Right atrium auricular region (tissue), 2 donors: ENCODE results near the gene SLC36A3. TPM values are rescaled to one million over a fixed set of nuclear protein-coding genes. Genes with fewer than 3 reads are reported as not detected.

Experiments
- DNase-seq: peaks from one replicate; pipeline ENCODE4 v3.0.0-alpha.2; 2019; ENCODE audit warnings: low spot score
- H3K27ac ChIP-seq, 2 donors: fragments of 200-600 bp; sonication (generic); 1 replicate in 1 of 2; 2 replicates in 1 of 2; pipeline ENCODE4 v1.5.1; 2016 to 2019
- H3K27me3 ChIP-seq, 2 donors: fragments of 200-600 bp; sonication (generic); one replicate each; pipeline versions ENCODE4 v1.5.1 to v1.6.0; 2017 to 2019
- H3K36me3 ChIP-seq: fragments of 200-600 bp; sonication (generic); one replicate; pipeline ENCODE4 v1.5.1; 2016
- H3K4me1 ChIP-seq, 2 donors: fragments of 200-600 bp; sonication (generic); one replicate each; pipeline versions ENCODE4 v1.5.1 to v1.6.0; 2017 to 2019
- H3K4me3 ChIP-seq, 2 donors: fragments of 200-600 bp; sonication (generic); 1 replicate in 1 of 2; 2 replicates in 1 of 2; pipeline ENCODE4 v1.5.1; 2017 to 2019; ENCODE audit warnings: mild to moderate bottlenecking in 1 of 2, moderate library complexity in 1 of 2
- H3K9me3 ChIP-seq, 2 donors: fragments of 200-600 bp; sonication (generic); one replicate each; pipeline ENCODE4 v1.5.1; 2019
- CTCF ChIP-seq, 2 donors: fragments of 200-600 bp; sonication (generic); IDR thresholded peaks; one replicate each; pipeline ENCODE4 v1.5.1; 2019; ENCODE audit warnings: antibody characterized with exemption in 2 of 2
- total RNA-seq, 2 donors: library from RNA; depleted of rRNA; stranded (reverse); fragments of >200 nt; gene quantifications; one replicate each; pipeline ENCODE4 v1.1.0, GENCODE V29; 2016

SLC36A3 gene
- total RNA-seq, 2 donors from 2014 or later, result not detected

DNA sequence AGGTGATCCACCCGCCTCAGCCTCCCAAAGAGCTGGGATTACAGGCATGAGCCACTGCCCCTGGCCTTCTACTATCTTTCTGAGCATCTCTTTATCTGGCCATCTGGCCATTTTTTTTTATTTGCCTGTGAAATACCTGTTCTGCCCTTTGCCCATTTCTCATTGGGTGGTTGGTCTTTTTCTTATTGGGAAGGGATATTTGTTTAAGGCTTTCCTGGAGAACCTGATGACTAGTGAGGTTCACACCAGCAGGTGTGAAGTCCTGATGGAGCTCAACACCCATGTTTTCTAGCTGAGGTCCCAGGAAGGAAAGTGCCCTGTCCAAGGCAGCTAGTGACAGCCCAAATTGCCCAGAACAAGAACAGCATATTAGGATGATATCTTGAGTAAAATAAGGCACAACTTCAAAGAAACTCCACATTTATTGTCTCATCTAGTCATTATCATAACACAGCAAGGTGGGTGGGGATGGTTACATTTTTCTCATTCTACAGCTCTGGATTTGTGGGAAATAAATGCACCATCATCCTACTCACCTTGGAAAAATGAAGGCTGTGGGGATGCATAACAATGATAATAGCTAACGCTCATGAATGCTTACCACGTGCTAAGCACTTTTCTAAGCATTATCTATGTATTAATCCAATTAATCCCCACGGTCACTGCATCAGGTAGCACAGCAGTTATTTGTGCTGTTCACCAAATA lies 20.3 kb downstream of the SLC36A3 start:
- no peak for DNase-seq
- Histone ChIP-seq H3K9me3 (no peaks in the 10 kb centered on the region), H3K36me3 (no peaks in the 10 kb centered on the region), H3K27ac (no peak overlapping the region), H3K4me1 (no peaks in the 10 kb centered on the region), H3K4me3 (no peak overlapping the region), H3K27me3 (no peaks in the 10 kb centered on the region)
- no peak for TF ChIP-seq CTCF (IDR thresholded peaks at IDR 0.05)

DNA sequence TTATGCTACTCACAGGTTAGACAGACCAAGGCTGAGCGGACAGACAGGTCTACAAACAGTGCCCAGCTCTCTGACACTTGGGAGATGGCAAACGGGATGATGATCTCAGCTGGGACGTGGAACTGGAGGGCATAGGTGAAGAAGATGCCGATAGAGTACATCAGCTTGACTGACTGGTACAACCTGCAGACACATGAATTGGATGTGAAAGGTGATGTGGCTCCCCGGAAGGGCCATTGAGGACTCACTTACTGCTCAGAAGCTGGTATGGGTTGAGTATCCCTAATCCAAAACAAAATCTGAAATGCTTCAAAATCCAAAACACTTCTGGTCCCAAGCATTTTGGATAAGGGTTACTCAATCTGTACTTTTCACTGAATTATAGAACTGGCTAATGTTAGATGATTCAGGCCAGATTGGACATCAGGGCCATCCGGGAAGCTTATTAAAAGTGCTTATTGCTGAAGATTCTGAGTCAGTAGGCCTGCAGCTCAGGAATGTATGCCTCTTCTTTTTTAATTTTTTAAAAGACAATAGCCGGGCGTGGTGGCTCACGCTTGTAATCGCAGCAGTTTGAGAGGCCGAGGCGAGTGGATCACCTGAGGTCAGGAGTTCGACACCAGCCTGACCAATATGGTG lies 22.4 kb downstream of the SLC36A3 start:
- Histone ChIP-seq H3K9me3 (no peaks in the 10 kb centered on the region), H3K27me3 (no peaks in the 10 kb centered on the region), H3K27ac (no peak overlapping the region), H3K4me1 (no peaks in the 10 kb centered on the region), H3K4me3 (no peak overlapping the region), H3K36me3 (no peaks in the 10 kb centered on the region)
- TF ChIP-seq CTCF (IDR thresholded peaks at IDR 0.05), result no peak
- no peak for DNase-seq

DNA sequence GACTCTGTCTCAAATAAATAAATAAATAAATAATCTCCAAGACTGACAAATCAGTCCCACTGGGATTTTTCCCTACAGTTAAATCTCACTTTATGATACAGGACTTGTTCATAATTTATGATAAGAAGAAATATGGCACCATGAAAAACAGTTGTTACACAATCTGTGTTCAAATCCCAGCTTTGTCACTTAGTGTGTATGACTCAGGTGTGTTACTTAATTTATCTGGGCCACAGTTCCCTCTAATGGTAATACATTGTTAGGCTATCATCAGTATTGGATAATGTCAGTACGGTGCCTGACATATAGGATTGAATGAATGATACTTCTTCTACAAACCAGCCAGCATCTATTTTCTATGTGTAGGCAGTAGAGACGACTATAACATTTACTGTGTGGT lies 23.1 kb downstream of the SLC36A3 start:
- TF ChIP-seq CTCF (IDR thresholded peaks at IDR 0.05), result no peak
- no peak overlapping the region for H3K4me3 ChIP-seq
- H3K27ac ChIP-seq, result no peak overlapping the region
- H3K4me1 ChIP-seq, result no peaks in the 10 kb centered on the region
- no peak for DNase-seq
- H3K9me3 ChIP-seq, result no peaks in the 10 kb centered on the region
- H3K36me3 ChIP-seq, result no peaks in the 10 kb centered on the region
- H3K27me3 ChIP-seq, result no peaks in the 10 kb centered on the region

DNA sequence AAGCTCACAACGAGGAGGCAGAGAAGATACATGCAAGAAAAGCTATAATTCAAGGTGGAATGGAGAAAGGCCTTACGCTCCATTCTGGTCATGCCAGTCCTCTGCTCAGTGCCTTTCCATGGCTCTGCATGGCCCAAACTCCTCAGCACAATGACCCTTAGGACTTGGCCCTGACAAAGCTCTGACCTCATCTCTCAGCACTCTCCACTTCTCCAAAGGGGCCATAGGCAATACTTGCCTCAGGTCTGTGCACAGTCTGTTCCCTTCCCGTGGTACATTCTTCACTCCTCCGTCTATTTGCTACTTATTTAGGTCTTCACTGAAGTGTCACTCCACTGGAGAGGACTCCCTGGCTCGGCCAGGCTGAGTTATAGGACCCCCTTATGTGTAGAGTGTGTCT lies 24.7 kb downstream of the SLC36A3 start:
- no peak for TF ChIP-seq CTCF (IDR thresholded peaks at IDR 0.05)

GRCh38 chr5:151275803-151276202 lies 27.8 kb downstream of the SLC36A3 start:
- TF ChIP-seq CTCF (IDR thresholded peaks at IDR 0.05), result no peak
- Histone ChIP-seq H3K27ac (no peak overlapping the region), H3K4me3 (no peak overlapping the region), H3K36me3 (no peaks in the 10 kb centered on the region), H3K4me1 (no peaks in the 10 kb centered on the region), H3K27me3 (no peaks in the 10 kb centered on the region), H3K9me3 (no peaks in the 10 kb centered on the region)
- no peak for DNase-seq

More for the DNA sequence above, 24.7 kb downstream of the SLC36A3 start:
- no peaks in the 10 kb centered on the region for H3K36me3 ChIP-seq
- H3K27me3 ChIP-seq, result no peaks in the 10 kb centered on the region
- H3K27ac ChIP-seq, result no peak overlapping the region
- no peak overlapping the region for H3K4me3 ChIP-seq
- H3K9me3 ChIP-seq, result no peaks in the 10 kb centered on the region
- no peak for DNase-seq
- H3K4me1 ChIP-seq, result no peaks in the 10 kb centered on the region
